SU-DHL-6 (cell line): Measurements from ENCODE around the gene SWT1.

Experiments
- EZH2phosphoT487 ChIP-seq: fragments of 200-600 bp; sonication (generic), shearing (Covaris generic); conservative IDR thresholded peaks from 2 replicates; pipeline ENCODE4 v1.6.1; 2018; ENCODE audit warnings: mild to moderate bottlenecking, antibody characterized with exemption, low read length, moderate library complexity, mixed read lengths
- TF ChIP-seq, protein P1 (sequence below): fragments of 200-600 bp; sonication (generic); IDR thresholded peaks from one replicate; pipeline ENCODE4 v1.5.1; 2017; ENCODE audit warnings: antibody characterized with exemption, mild to moderate bottlenecking, low read length, moderate library complexity; ENCODE audit not compliant: insufficient read depth, poor library complexity, severe bottlenecking

- TF ChIP-seq, protein P1, sequence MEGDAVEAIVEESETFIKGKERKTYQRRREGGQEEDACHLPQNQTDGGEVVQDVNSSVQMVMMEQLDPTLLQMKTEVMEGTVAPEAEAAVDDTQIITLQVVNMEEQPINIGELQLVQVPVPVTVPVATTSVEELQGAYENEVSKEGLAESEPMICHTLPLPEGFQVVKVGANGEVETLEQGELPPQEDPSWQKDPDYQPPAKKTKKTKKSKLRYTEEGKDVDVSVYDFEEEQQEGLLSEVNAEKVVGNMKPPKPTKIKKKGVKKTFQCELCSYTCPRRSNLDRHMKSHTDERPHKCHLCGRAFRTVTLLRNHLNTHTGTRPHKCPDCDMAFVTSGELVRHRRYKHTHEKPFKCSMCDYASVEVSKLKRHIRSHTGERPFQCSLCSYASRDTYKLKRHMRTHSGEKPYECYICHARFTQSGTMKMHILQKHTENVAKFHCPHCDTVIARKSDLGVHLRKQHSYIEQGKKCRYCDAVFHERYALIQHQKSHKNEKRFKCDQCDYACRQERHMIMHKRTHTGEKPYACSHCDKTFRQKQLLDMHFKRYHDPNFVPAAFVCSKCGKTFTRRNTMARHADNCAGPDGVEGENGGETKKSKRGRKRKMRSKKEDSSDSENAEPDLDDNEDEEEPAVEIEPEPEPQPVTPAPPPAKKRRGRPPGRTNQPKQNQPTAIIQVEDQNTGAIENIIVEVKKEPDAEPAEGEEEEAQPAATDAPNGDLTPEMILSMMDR, result no peak
- no peak for TF ChIP-seq EZH2phosphoT487
Measured at GRCh38 chr1:185279571-185279970, 122.6 kb downstream of the SWT1 start.
